ENCODE data around the gene BDNF. TPM values are rescaled to one million over a fixed set of nuclear protein-coding genes. Genes with fewer than 3 reads are reported as not detected.

BDNF gene
- total RNA-seq, 2 donors from 2014 or later = 0.33 TPM; not detected in 1

DNA sequence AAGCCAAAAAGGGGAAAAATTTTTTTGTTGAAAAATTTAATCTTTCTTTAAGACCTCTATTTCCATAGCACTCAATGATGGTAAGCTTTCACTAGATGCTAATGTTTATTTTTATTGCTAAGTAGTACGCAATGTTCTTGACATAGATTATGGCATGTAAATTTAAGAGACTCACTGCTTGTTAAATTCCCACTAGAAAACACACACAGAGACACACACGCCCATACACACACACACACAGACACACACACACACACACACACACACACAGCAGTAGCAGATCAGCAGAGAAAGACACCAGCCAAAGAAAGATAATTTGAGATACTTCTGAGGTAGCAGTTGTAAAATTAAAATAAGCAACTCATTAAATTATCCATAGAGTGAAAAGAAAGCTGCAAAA lies 16.0 kb upstream of the BDNF start:
- Mint-ChIP-seq H3K27ac (no peak overlapping the region), H3K4me3 (no peak overlapping the region), H3K36me3 (ENCODE audit: low read depth) (no peaks in the 10 kb centered on the region), H3K9me3 (no peaks in the 10 kb centered on the region), H3K27me3 (ENCODE audit: insufficient read depth) (peaks cover 84% of the 10 kb centered on the region), H3K4me1 (peaks cover 9% of the 10 kb centered on the region)
- DNase-seq = no peak
- Histone ChIP-seq H3K27ac (ENCODE audit: low read depth, low read length) (no peak overlapping the region), H3K27me3 (ENCODE audit: control insufficient read depth, insufficient read depth, low read length, poor library complexity, severe bottlenecking) (peaks cover 72% of the 10 kb centered on the region), H3K4me3 (ENCODE audit: low read length) (no peak overlapping the region), H3K9ac (ENCODE audit: extremely low read depth, low read length, poor library complexity, severe bottlenecking) (no peak overlapping the region), H3K9me3 (ENCODE audit: control insufficient read depth, low read length) (no peaks in the 10 kb centered on the region), H3K36me3 (ENCODE audit: control insufficient read depth, insufficient read depth, low read length) (no peaks in the 10 kb centered on the region), H3K4me1 (ENCODE audit: control insufficient read depth, insufficient read depth, low read length) (no peaks in the 10 kb centered on the region)
- no CpG with 5 or more reads among the region's 2 CpGs for WGBS, 2 experiments (ENCODE audit: insufficient coverage in 1 of 2, insufficient read length in 1 of 2)
- TF ChIP-seq, protein P1, sequence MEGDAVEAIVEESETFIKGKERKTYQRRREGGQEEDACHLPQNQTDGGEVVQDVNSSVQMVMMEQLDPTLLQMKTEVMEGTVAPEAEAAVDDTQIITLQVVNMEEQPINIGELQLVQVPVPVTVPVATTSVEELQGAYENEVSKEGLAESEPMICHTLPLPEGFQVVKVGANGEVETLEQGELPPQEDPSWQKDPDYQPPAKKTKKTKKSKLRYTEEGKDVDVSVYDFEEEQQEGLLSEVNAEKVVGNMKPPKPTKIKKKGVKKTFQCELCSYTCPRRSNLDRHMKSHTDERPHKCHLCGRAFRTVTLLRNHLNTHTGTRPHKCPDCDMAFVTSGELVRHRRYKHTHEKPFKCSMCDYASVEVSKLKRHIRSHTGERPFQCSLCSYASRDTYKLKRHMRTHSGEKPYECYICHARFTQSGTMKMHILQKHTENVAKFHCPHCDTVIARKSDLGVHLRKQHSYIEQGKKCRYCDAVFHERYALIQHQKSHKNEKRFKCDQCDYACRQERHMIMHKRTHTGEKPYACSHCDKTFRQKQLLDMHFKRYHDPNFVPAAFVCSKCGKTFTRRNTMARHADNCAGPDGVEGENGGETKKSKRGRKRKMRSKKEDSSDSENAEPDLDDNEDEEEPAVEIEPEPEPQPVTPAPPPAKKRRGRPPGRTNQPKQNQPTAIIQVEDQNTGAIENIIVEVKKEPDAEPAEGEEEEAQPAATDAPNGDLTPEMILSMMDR (conservative IDR thresholded peaks at IDR 0.05) = no peak

DNA sequence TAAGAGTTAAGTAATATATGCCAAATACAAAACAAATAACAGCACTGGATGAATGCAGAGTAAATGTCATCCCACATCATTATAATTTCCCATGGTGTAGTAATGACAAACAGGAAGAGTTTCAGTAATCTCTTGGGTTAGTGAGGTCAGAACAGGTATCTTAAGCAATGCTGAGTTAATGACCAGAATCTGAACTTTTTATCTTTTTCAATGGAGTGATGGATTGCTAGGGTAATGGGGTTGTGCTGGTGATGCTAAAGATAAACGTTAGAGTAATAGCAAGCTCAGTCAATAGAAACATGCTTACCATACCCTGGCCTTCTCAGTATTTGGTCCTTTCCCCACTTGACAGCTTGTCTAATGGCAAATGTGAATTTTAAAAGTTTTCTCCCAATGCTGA lies 11.5 kb upstream of the BDNF start:
- H3K9ac ChIP-seq (ENCODE audit: extremely low read depth, low read length, poor library complexity, severe bottlenecking) = no peak overlapping the region
- H3K36me3 ChIP-seq (ENCODE audit: control insufficient read depth, insufficient read depth, low read length) = no peaks in the 10 kb centered on the region
- Mint-ChIP-seq H3K4me1 (no peaks in the 10 kb centered on the region), H3K36me3 (ENCODE audit: low read depth) (no peaks in the 10 kb centered on the region), H3K27ac (no peak overlapping the region), H3K27me3 (ENCODE audit: insufficient read depth) (peaks cover 59% of the 10 kb centered on the region), H3K4me3 (no peak overlapping the region), H3K9me3 (no peaks in the 10 kb centered on the region)
- TF ChIP-seq, protein P1 (conservative IDR thresholded peaks at IDR 0.05) = no peak
- H3K4me3 ChIP-seq (ENCODE audit: low read length) = no peak overlapping the region
- no peaks in the 10 kb centered on the region for H3K4me1 ChIP-seq (ENCODE audit: control insufficient read depth, insufficient read depth, low read length)
- no peak overlapping the region for H3K27ac ChIP-seq (ENCODE audit: low read depth, low read length)
- no peaks in the 10 kb centered on the region for H3K9me3 ChIP-seq (ENCODE audit: control insufficient read depth, low read length)
- no peak for DNase-seq
- H3K27me3 ChIP-seq (ENCODE audit: control insufficient read depth, insufficient read depth, low read length, poor library complexity, severe bottlenecking) = peaks cover 48% of the 10 kb centered on the region
- 83% methylated on average over 1 of the region's 1 CpG; no CpG with 5 or more reads in 1 of the 2 experiments for WGBS, 2 experiments (ENCODE audit: insufficient coverage in 1 of 2, insufficient read length in 1 of 2)

DNA sequence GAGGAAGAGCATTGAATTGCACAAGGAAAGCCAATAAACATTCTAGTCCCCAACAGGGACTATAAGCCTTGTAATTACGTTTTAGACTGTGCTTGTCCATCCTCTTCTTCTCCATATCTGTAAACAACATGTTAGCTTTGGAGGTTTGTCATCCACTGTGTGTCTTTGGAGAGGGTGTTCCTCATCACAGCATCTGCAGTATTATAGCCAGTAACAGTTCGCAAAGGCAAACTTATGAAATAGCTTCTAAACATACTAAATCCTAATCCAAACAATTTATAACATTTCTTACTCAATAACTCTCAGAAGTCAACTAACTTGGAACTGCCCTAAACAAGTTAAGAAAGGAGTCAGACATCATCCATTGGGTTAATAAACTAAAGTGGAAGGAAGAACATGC lies 10.3 kb upstream of the BDNF start:
- TF ChIP-seq, protein P1 (conservative IDR thresholded peaks at IDR 0.05) = no peak
- Mint-ChIP-seq H3K36me3 (ENCODE audit: low read depth) (no peaks in the 10 kb centered on the region), H3K27ac (no peak overlapping the region), H3K4me3 (no peak overlapping the region), H3K27me3 (ENCODE audit: insufficient read depth) (peaks cover 53% of the 10 kb centered on the region), H3K9me3 (no peaks in the 10 kb centered on the region), H3K4me1 (no peaks in the 10 kb centered on the region)
- H3K9ac ChIP-seq (ENCODE audit: extremely low read depth, low read length, poor library complexity, severe bottlenecking) = no peak overlapping the region
- no peak for DNase-seq
- WGBS, 2 experiments (ENCODE audit: insufficient coverage in 1 of 2, insufficient read length in 1 of 2) = 98 to 100% methylated on average over 1 to 2 of the region's 2 CpGs
- no peak overlapping the region for H3K27ac ChIP-seq (ENCODE audit: low read depth, low read length)
- no peaks in the 10 kb centered on the region for H3K36me3 ChIP-seq (ENCODE audit: control insufficient read depth, insufficient read depth, low read length)
- H3K4me3 ChIP-seq (ENCODE audit: low read length) = no peak overlapping the region
- H3K4me1 ChIP-seq (ENCODE audit: control insufficient read depth, insufficient read depth, low read length) = no peaks in the 10 kb centered on the region
- no peaks in the 10 kb centered on the region for H3K9me3 ChIP-seq (ENCODE audit: control insufficient read depth, low read length)
- H3K27me3 ChIP-seq (ENCODE audit: control insufficient read depth, insufficient read depth, low read length, poor library complexity, severe bottlenecking) = peaks cover 37% of the 10 kb centered on the region
